IMR-90 (cell line): Measurements from ENCODE around the gene TENM4.

Source experiments
- BHLHE40 ChIP-seq: fragments of 150-350 bp; IDR thresholded peaks from 2 replicates; pipeline ENCODE4 v1.6.1; 2016; ENCODE audit warnings: mild to moderate bottlenecking, low read depth, low read length
- CEBPB ChIP-seq: IDR thresholded peaks from 2 replicates; pipeline ENCODE4 v1.6.1; 2012; ENCODE audit warnings: low read depth, low read length, improper control_type of control experiment
- CHD1 ChIP-seq: IDR thresholded peaks from 2 replicates; pipeline ENCODE4 v1.6.1; 2012; ENCODE audit warnings: low read depth, low read length, improper control_type of control experiment
- CTCF ChIP-seq: conservative IDR thresholded peaks from 2 replicates; pipeline ENCODE4 v1.5.1; 2012; ENCODE audit warnings: mild to moderate bottlenecking, low read depth, low read length, improper control_type of control experiment
- FOS ChIP-seq: fragments of 150-350 bp; IDR thresholded peaks from 2 replicates; pipeline ENCODE4 v1.6.1; 2016; ENCODE audit warnings: low read depth, low read length
- MAFK ChIP-seq: IDR thresholded peaks from 2 replicates; pipeline ENCODE4 v1.6.1; 2012; ENCODE audit warnings: low read depth, low read length, improper control_type of control experiment
- NFE2L2 ChIP-seq: fragments of 150-350 bp; IDR thresholded peaks from 2 replicates; pipeline ENCODE4 v1.6.1; 2016; ENCODE audit warnings: low read depth, mild to moderate bottlenecking, low read length
- POLR2A ChIP-seq: IDR thresholded peaks from 2 replicates; pipeline ENCODE4 v1.6.1; 2012; ENCODE audit warnings: mild to moderate bottlenecking, low read depth, low read length
- RAD21 ChIP-seq: IDR thresholded peaks from 2 replicates; pipeline ENCODE4 v1.6.1; 2012; ENCODE audit warnings: low read length, improper control_type of control experiment
- SMC3 ChIP-seq: fragments of 150-350 bp; IDR thresholded peaks from 2 replicates; pipeline ENCODE4 v1.6.1; 2016; ENCODE audit warnings: low read depth, mild to moderate bottlenecking, antibody characterized with exemption, low read length, moderate library complexity
- USF2 ChIP-seq: fragments of 150-350 bp; IDR thresholded peaks from 2 replicates; pipeline ENCODE4 v1.6.1; 2017; ENCODE audit warnings: mild to moderate bottlenecking, antibody characterized with exemption, low read length, low read depth
- TF ChIP-seq, protein P1 (sequence below): fragments of 150-350 bp; IDR thresholded peaks from 2 replicates; pipeline ENCODE4 v1.6.1; 2016; ENCODE audit warnings: low read depth, mild to moderate bottlenecking, low read length, moderate library complexity, borderline replicate concordance

DNA sequence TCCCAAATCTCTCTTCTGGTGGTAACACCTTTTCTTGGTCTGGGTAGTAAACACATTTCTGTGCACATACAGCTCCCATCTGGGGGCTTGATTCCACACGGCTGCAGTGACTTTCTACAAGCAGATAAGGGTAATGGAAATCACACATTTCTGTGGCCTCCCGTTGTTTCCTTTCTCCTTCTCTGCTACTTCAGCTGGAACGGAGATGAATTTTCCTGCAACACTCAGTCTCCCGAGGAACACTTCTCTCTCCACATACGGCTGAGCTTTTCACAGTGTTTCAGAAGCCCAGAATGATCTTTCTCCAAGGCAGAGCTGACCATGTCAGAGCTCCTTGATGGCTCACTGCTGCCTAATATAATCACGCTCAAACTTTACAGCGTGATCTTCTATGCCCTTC lies 501.9 kb downstream of the TENM4 start:
- no peak for TF ChIP-seq CTCF
- TF ChIP-seq, protein P1, sequence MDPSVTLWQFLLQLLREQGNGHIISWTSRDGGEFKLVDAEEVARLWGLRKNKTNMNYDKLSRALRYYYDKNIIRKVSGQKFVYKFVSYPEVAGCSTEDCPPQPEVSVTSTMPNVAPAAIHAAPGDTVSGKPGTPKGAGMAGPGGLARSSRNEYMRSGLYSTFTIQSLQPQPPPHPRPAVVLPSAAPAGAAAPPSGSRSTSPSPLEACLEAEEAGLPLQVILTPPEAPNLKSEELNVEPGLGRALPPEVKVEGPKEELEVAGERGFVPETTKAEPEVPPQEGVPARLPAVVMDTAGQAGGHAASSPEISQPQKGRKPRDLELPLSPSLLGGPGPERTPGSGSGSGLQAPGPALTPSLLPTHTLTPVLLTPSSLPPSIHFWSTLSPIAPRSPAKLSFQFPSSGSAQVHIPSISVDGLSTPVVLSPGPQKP, result no peak
- no peak for TF ChIP-seq CEBPB
- TF ChIP-seq POLR2A, result no peak
- TF ChIP-seq BHLHE40, result no peak
- TF ChIP-seq SMC3, result no peak
- TF ChIP-seq FOS, result no peak
- no peak for TF ChIP-seq NFE2L2
- TF ChIP-seq MAFK, result no peak
- TF ChIP-seq CHD1, result no peak
- no peak for TF ChIP-seq USF2
- TF ChIP-seq RAD21, result no peak
